OCI-M1 (cell line): ENCODE measurements around the gene DISC1.

Experiments
- DNase-seq: peaks from one replicate; lab custom pipeline; 2025; lab: John Stamatoyannopoulos, UW

DISC1 gene

GRCh38 chr1:232045139-232045994, 418.8 kb downstream of the DISC1 start:
- DNase-seq = no peak

GRCh38 chr1:232046451-232047306, 420.1 kb downstream of the DISC1 start:
- no peak for DNase-seq

GRCh38 chr1:232047473-232047872, 420.9 kb downstream of the DISC1 start:
- DNase-seq = no peak

- no peak for DNase-seq
Measured at GRCh38 chr1:232048481-232048880, 421.9 kb downstream of the DISC1 start.

GRCh38 chr1:232049335-232049734, 422.7 kb downstream of the DISC1 start:
- no peak for DNase-seq

- DNase-seq = no peak
Measured at GRCh38 chr1:232057217-232057895, 430.8 kb downstream of the DISC1 start.

GRCh38 chr1:232057896-232058274, 431.3 kb downstream of the DISC1 start:
- DNase-seq = no peak

- DNase-seq = no peak
Measured at GRCh38 chr1:232059726-232060374, 433.3 kb downstream of the DISC1 start.

GRCh38 chr1:232062967-232063366, 436.4 kb downstream of the DISC1 start:
- DNase-seq = no peak

GRCh38 chr1:232066521-232066920, 439.9 kb downstream of the DISC1 start:
- DNase-seq = no peak

GRCh38 chr1:232074265-232074664, 447.7 kb downstream of the DISC1 start:
- DNase-seq = peak; percentile 13

- DNase-seq = no peak
Measured at GRCh38 chr1:232077809-232078208, 451.2 kb downstream of the DISC1 start.

- peak; percentile 9 for DNase-seq
Measured at GRCh38 chr1:232084584-232085223, 458.1 kb downstream of the DISC1 start.

- no peak for DNase-seq
Measured at GRCh38 chr1:232090816-232091215, 464.2 kb downstream of the DISC1 start.
